ENCODE measurements around the gene PCDHB9.
"Not testable (repeated sequence)": the region's sequence is repeated elsewhere in the genome, so short reads cannot be mapped to it uniquely, and the experiment has no call there.

Gene PCDHB9

DNA sequence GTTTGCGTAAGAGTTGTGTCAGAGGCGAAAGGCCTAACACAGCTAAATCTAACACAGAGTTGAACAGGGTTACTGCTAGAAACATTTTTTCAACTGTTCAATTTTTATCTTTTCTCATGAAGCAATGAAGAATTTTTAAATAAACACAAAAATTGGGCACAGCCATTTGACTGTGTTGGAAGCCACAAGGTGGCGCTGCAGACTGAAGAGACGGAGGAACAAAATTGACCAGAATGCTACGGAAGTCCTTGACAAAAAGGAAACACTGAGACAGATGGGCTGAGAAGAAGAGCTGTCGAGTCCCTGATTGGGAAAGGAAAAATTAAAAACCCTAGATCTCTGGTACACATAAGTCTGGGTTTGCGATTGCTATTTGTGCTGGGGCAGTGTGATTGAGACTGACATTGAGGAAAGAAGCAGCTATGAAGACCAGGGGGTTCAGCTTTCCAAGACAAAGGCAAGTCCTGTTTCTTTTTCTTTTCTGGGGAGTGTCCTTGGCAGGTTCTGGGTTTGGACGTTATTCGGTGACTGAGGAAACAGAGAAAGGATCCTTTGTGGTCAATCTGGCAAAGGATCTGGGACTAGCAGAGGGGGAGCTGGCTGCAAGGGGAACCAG, at the start of gene PCDHB9:
Gene PCDHB9 (plus strand): TSS at position 265 of the 616 bp plus-strand sequence. CDS start 158 bp downstream, at position 423.
- DNase-seq: peak; percentile 15

- DNase-seq: not testable (repeated sequence)
Measured at GRCh38 chr5:141137346-141137745, 49.6 kb upstream of the PCDHB9 start.

- DNase-seq: no peak
Measured at GRCh38 chr5:141149812-141150211, 37.1 kb upstream of the PCDHB9 start, which contains the start of gene PCDHB6. PCDHB6 (plus strand) TSS chr5:141150057; CDS start chr5:141150258, 201 bp downstream.

GRCh38 chr5:141150224-141150992, 36.6 kb upstream of the PCDHB9 start:
- no peak for DNase-seq

- no peak for DNase-seq
Measured at GRCh38 chr5:141150993-141151325, 36.0 kb upstream of the PCDHB9 start.

GRCh38 chr5:141151632-141152031, 35.3 kb upstream of the PCDHB9 start:
- DNase-seq: not testable (repeated sequence)

GRCh38 chr5:141152096-141152495, 34.9 kb upstream of the PCDHB9 start:
- not testable (repeated sequence) for DNase-seq

DNA sequence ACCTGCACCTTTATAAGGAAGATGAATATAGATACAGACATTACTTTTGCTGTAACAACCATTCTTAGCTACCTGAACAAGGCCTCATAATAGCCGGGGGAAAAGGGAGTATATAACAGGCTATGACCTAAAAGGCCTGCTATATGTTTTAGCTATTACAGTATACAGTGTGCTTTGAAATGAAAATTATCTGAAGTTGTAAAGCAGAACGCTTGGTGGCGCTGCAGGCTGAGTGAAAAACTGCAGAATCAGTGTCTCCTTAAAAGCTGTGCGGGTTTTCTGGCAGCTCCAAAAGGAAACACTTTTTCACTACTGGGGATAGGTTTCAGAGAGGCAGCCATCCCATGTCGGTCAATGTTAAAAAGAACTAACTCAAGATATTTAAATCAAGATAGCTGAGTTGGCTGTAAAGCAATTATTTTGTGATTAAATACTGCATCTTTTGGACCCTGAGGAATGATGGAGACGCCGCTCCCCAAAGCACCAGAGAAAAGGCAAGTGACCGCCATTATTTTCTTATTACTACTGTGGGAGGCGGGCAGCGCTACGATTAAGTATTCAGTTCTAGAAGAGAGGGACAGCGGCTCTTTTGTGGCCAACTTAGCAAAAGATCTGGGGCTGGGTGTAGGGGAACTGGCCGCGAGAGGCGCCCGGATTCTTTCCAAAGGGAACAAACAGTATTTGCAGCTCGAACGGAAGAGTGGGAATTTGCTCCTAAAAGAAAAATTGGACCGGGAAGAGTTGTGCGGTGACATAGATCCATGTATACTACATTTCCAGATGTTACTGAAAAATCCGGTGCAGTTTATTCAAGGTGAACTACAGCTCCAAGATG, 31.2 kb upstream of the PCDHB9 start:
- peak; percentile 1 for DNase-seq

DNA sequence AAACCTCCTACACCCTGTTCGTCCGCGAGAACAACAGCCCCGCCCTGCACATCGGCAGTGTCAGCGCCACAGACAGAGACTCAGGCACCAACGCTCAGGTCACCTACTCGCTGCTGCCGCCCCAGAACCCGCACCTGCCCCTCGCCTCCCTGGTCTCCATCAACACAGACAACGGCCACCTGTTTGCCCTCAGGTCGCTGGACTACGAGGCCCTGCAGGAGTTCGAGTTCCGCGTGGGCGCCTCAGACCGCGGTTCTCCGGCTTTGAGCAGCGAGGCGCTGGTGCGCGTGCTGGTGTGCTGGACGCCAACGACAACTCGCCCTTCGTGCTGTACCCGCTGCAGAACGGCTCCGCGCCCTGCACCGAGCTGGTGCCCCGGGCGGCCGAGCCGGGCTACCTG, 29.6 kb upstream of the PCDHB9 start:
- not testable (repeated sequence) for DNase-seq

- not testable (repeated sequence) for DNase-seq
Measured at GRCh38 chr5:141157901-141158300, 29.1 kb upstream of the PCDHB9 start.

GRCh38 chr5:141172381-141173204, 14.4 kb upstream of the PCDHB9 start, which contains the start of gene PCDHB7:
PCDHB7 (plus strand) TSS chr5:141172644; CDS start chr5:141172836, 192 bp downstream.
- peak; percentile 11 for DNase-seq

DNA sequence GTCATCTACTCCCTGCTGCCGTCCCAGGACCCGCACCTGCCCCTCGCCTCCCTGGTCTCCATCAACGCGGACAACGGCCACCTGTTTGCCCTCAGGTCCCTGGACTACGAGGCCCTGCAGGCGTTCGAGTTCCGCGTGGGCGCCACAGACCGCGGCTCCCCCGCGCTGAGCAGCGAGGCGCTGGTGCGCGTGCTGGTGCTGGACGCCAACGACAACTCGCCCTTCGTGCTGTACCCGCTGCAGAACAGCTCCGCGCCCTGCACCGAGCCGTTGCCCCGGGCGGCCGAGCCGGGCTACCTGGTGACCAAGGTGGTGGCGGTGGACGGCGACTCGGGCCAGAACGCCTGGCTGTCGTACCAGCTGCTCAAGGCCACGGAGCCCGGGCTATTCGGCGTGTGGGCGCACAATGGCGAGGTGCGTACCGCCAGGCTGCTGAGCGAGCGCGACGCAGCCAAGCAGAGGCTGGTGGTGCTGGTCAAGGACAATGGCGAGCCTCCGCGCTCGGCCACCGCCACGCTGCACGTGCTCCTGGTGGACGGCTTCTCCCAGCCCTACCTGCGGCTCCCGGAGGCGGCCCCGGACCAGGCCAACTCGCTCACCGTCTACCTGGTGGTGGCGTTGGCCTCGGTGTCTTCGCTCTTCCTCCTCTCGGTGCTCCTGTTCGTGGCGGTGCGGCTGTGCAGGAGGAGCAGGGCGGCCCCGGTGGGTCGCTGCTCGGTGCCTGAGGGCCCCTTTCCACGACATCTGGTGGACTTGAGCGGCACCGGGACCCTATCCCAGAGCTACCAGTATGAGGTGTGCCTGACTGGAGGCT, 12.5 kb upstream of the PCDHB9 start:
- not testable (repeated sequence) for DNase-seq

DNA sequence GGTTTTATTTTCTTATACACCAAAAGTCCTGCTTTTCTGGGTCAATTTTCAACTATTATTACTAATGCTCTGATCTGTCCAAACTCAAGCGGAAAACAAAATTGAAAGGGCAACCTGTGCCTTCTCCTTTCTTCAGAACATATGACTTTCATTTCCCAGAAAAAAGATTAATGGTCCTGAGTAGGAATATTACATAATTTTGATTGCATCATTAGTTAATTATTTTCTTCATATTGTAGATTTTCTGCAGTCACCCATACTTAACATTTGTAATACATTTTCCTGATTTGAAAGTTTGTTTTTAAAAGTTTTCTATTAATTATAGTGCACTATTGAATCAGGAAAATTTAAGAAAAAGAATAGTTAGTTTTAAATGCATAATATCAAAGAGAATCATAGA, 11.0 kb upstream of the PCDHB9 start:
- no peak for DNase-seq

GRCh38 chr5:141177577-141178191, 9.3 kb upstream of the PCDHB9 start, which contains the start of gene PCDHB8:
PCDHB8 (plus strand) TSS chr5:141177790; CDS start chr5:141178035, 245 bp downstream.
- peak; percentile 18 for DNase-seq

- DNase-seq: not testable (repeated sequence)
Measured at GRCh38 chr5:141179371-141179770, 7.6 kb upstream of the PCDHB9 start.

DNA sequence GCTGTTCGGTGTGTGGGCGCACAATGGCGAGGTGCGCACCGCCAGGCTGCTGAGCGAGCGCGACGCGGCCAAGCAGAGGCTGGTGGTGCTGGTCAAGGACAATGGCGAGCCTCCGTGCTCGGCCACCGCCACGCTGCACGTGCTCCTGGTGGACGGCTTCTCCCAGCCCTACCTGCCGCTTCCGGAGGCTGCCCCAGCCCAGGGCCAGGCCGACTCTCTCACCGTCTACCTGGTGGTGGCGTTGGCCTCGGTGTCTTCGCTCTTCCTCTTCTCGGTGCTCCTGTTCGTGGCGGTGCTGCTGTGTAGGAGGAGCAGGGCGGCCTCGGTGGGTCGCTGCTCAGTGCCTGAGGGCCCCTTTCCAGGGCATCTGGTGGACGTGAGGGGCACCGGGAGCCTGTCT, 7.1 kb upstream of the PCDHB9 start:
- DNase-seq: not testable (repeated sequence)

DNA sequence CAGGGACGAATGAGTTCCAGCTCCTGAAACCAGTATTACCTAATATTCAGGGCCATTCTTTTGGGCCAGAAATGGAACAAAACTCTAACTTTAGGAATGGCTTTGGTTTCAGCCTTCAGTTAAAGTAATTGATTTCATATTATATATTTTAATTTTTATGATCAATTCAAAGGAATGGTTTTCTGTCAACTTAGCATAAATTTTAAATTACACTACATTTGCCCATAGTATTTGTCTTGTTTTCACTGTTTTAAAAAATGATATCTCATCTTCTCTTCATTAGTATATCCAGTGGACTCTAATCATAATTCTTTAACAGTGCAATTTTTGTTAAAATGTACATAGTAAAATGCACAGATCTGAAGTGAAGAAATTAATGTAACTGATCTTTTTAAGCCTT, 6.6 kb upstream of the PCDHB9 start:
- DNase-seq: no peak

- DNase-seq: peak; percentile 54
Measured at GRCh38 chr5:141182248-141182647, 4.7 kb upstream of the PCDHB9 start, which contains the start of gene PCDHB16. PCDHB16 (plus strand) TSS chr5:141182387; CDS start chr5:141182560, 173 bp downstream.

GRCh38 chr5:141184117-141184855, 2.7 kb upstream of the PCDHB9 start:
- not testable (repeated sequence) for DNase-seq

DNA sequence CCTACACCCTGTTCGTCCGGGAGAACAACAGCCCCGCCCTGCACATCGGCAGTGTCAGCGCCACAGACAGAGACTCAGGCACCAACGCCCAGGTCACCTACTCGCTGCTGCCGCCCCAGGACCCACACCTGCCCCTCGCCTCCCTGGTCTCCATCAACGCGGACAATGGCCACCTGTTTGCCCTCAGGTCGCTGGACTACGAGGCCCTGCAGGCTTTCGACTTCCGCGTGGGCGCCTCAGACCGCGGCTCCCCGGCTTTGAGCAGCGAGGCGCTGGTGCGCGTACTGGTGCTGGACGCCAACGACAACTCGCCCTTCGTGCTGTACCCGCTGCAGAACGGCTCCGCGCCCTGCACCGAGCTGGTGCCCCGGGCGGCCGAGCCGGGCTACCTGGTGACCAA, 1.7 kb downstream of the PCDHB9 start:
- not testable (repeated sequence) for DNase-seq
